ENCODE measurements around the gene TSNAXIP1.

GRCh38 chr16:67834242-67834614 is 27.5 kb downstream of the TSNAXIP1 start:
- no peak for TF ChIP-seq HDAC6 (IDR thresholded peaks at IDR 0.05; ENCODE audit: unreplicated experiment)
- TF ChIP-seq, protein P1, sequence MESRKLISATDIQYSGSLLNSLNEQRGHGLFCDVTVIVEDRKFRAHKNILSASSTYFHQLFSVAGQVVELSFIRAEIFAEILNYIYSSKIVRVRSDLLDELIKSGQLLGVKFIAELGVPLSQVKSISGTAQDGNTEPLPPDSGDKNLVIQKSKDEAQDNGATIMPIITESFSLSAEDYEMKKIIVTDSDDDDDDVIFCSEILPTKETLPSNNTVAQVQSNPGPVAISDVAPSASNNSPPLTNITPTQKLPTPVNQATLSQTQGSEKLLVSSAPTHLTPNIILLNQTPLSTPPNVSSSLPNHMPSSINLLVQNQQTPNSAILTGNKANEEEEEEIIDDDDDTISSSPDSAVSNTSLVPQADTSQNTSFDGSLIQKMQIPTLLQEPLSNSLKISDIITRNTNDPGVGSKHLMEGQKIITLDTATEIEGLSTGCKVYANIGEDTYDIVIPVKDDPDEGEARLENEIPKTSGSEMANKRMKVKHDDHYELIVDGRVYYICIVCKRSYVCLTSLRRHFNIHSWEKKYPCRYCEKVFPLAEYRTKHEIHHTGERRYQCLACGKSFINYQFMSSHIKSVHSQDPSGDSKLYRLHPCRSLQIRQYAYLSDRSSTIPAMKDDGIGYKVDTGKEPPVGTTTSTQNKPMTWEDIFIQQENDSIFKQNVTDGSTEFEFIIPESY (IDR thresholded peaks at IDR 0.05), result no peak
- TF ChIP-seq BHLHE40 (IDR thresholded peaks at IDR 0.05; ENCODE audit: borderline replicate concordance in 1 of 2, low read depth in 2 of 2, low read length in 1 of 2), result no peak
- no peak for TF ChIP-seq CREM (IDR thresholded peaks at IDR 0.05; ENCODE audit: low read depth)
- TF ChIP-seq, protein P2, sequence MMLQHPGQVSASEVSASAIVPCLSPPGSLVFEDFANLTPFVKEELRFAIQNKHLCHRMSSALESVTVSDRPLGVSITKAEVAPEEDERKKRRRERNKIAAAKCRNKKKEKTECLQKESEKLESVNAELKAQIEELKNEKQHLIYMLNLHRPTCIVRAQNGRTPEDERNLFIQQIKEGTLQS (IDR thresholded peaks at IDR 0.05; ENCODE audit: borderline replicate concordance, extremely low read depth, low read depth, low read length), result no peak
- no peak for TF ChIP-seq CTCF (IDR thresholded peaks at IDR 0.05 in 2 of 3, conservative IDR thresholded peaks at IDR 0.05 in 1 of 3; ENCODE audit: control insufficient read depth in 2 of 3, extremely low read depth in 1 of 3, insufficient read depth in 1 of 3, low read depth in 3 of 3, low read length in 3 of 3)
- TF ChIP-seq TAF1 (IDR thresholded peaks at IDR 0.05; ENCODE audit: borderline replicate concordance, low read depth, low read length), result no peak
- TF ChIP-seq RELA (IDR thresholded peaks at IDR 0.05; ENCODE audit: borderline replicate concordance, partially characterized antibody), result no peak
- no peak for TF ChIP-seq RFX5 (IDR thresholded peaks at IDR 0.05; ENCODE audit: low read depth, low read length)
- TF ChIP-seq, protein P3, sequence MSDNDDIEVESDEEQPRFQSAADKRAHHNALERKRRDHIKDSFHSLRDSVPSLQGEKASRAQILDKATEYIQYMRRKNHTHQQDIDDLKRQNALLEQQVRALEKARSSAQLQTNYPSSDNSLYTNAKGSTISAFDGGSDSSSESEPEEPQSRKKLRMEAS (IDR thresholded peaks at IDR 0.05; ENCODE audit: low read depth, low read length), result no peak
